ENCODE results near the gene NME9. TPM values are rescaled to one million over a fixed set of nuclear protein-coding genes. Genes with fewer than 3 reads are reported as not detected.

NME9 gene
- total and polyA plus RNA-seq, 4 donors: 0.08 to 0.39 TPM; not detected in 2

DNA sequence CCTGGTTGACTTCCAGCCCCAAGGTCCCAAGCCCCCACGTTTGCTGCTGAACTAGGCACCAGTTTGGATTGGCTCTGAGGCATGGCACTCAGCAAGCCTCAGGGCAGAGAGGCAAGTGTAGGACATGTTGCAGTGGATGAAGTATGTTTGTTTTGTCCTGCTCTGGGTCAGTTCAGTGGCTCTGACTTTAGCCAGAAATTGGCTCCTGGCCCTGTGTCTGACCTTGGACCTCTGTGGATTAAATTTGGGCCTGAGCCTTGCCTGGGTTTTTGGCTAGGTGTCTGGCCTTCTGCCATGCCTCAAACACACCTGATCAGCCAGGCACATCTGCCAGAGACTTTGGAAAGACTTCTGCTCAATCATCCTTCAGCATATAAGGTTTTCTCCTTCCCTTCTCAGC, 15.1 kb upstream of the NME9 start (continued):
- TF ChIP-seq, protein P1, sequence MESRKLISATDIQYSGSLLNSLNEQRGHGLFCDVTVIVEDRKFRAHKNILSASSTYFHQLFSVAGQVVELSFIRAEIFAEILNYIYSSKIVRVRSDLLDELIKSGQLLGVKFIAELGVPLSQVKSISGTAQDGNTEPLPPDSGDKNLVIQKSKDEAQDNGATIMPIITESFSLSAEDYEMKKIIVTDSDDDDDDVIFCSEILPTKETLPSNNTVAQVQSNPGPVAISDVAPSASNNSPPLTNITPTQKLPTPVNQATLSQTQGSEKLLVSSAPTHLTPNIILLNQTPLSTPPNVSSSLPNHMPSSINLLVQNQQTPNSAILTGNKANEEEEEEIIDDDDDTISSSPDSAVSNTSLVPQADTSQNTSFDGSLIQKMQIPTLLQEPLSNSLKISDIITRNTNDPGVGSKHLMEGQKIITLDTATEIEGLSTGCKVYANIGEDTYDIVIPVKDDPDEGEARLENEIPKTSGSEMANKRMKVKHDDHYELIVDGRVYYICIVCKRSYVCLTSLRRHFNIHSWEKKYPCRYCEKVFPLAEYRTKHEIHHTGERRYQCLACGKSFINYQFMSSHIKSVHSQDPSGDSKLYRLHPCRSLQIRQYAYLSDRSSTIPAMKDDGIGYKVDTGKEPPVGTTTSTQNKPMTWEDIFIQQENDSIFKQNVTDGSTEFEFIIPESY (IDR thresholded peaks at IDR 0.05): peak; percentile 59
- TF ChIP-seq, protein P2, sequence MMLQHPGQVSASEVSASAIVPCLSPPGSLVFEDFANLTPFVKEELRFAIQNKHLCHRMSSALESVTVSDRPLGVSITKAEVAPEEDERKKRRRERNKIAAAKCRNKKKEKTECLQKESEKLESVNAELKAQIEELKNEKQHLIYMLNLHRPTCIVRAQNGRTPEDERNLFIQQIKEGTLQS (IDR thresholded peaks at IDR 0.05): no peak
- peak in 1 of 2 donors; percentile 45 for TF ChIP-seq EGR1 (IDR thresholded peaks at IDR 0.05; ENCODE audit: low read depth in 2 of 2)
- no peak for TF ChIP-seq TAF1 (conservative IDR thresholded peaks at IDR 0.05)
- peak; percentile 85 for TF ChIP-seq YY1 (IDR thresholded peaks at IDR 0.05)

DNA sequence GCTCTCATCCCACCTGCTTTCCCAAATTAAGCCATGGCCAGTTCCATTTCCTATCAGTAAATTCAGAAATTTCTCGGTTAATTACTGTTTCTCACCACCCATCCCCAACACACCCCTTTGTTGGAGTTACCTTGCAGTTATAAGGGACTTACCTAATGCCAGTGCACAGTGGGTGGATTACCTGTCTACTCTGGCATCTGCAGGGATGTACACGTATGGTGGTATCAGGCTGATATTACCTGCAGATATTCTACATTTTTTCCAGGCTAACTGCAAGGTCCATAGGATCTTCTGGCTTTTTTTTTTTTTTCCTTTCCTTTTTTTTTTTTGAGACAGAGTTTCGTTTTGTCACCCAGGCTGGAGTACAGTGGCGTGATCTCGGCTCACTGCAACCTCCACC, 10.9 kb upstream of the NME9 start:
- H3K4me3 ChIP-seq (ENCODE audit: low read depth in 1 of 3, low read length in 3 of 3): no peak overlapping the region
- no peak overlapping the region for H3K27ac ChIP-seq (ENCODE audit: low read depth in 1 of 2, low read length in 2 of 2)
- H3K9ac ChIP-seq (ENCODE audit: low read depth in 1 of 2, low read length in 2 of 2): no peak overlapping the region
- no peaks in the 10 kb centered on the region for H3K36me3 ChIP-seq (ENCODE audit: control insufficient read depth in 4 of 4, insufficient read depth in 3 of 4, low read depth in 1 of 4, low read length in 3 of 4)
- 89% methylated on average over 5 of the region's 5 CpGs for WGBS
- H3K27me3 ChIP-seq (ENCODE audit: control insufficient read depth in 4 of 4, insufficient read depth in 4 of 4, low read length in 3 of 4): no peaks in the 10 kb centered on the region
- H3K4me1 ChIP-seq (ENCODE audit: control insufficient read depth in 4 of 4, insufficient read depth in 4 of 4, low read length in 3 of 4): peaks cover 1 to 15% (median 5%) of the 10 kb centered on the region in 4 donors
- no peaks in the 10 kb centered on the region for H3K9me3 ChIP-seq (ENCODE audit: control insufficient read depth in 4 of 4, low read length in 3 of 4)
- no peak for TF ChIP-seq HNF4A (conservative IDR thresholded peaks at IDR 0.05)
- TF ChIP-seq, protein P3, sequence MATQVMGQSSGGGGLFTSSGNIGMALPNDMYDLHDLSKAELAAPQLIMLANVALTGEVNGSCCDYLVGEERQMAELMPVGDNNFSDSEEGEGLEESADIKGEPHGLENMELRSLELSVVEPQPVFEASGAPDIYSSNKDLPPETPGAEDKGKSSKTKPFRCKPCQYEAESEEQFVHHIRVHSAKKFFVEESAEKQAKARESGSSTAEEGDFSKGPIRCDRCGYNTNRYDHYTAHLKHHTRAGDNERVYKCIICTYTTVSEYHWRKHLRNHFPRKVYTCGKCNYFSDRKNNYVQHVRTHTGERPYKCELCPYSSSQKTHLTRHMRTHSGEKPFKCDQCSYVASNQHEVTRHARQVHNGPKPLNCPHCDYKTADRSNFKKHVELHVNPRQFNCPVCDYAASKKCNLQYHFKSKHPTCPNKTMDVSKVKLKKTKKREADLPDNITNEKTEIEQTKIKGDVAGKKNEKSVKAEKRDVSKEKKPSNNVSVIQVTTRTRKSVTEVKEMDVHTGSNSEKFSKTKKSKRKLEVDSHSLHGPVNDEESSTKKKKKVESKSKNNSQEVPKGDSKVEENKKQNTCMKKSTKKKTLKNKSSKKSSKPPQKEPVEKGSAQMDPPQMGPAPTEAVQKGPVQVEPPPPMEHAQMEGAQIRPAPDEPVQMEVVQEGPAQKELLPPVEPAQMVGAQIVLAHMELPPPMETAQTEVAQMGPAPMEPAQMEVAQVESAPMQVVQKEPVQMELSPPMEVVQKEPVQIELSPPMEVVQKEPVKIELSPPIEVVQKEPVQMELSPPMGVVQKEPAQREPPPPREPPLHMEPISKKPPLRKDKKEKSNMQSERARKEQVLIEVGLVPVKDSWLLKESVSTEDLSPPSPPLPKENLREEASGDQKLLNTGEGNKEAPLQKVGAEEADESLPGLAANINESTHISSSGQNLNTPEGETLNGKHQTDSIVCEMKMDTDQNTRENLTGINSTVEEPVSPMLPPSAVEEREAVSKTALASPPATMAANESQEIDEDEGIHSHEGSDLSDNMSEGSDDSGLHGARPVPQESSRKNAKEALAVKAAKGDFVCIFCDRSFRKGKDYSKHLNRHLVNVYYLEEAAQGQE (IDR thresholded peaks at IDR 0.05): no peak
- no peak for TF ChIP-seq FOXA1 (IDR thresholded peaks at IDR 0.05)
- no peak for TF ChIP-seq TAF1 (conservative IDR thresholded peaks at IDR 0.05)
- TF ChIP-seq, protein P2 (IDR thresholded peaks at IDR 0.05): no peak
- no peak for TF ChIP-seq SP1 (IDR thresholded peaks at IDR 0.05)
- DNase-seq (ENCODE audit: low spot score): no peak

DNA sequence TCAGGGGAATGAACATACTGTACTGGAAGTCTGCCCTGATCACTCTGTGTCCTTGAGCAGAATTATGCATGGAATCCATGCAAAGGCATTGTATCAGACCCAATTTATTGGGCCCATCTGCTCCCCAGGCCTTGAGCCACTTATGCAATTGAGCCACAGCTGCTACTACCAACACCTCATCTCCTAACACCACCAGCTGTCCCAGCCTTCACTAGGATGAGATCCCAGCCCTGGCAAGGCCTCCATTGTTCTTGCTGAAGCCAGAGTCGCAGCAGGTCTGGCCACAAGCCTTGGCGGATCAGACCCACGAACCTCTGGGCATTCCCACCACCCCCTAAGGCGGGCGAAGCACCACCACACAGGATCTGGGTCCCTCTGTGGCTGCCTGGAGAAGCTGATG, 9.2 kb upstream of the NME9 start:
- H3K4me1 ChIP-seq (ENCODE audit: control insufficient read depth in 4 of 4, insufficient read depth in 4 of 4, low read length in 3 of 4): peaks cover 0 to 1% (median 0%) of the 10 kb centered on the region in 4 donors
- no peaks in the 10 kb centered on the region for H3K36me3 ChIP-seq (ENCODE audit: control insufficient read depth in 4 of 4, insufficient read depth in 3 of 4, low read depth in 1 of 4, low read length in 3 of 4)
- TF ChIP-seq HNF4A (conservative IDR thresholded peaks at IDR 0.05) (no peak), EGR1 (IDR thresholded peaks at IDR 0.05; ENCODE audit: low read depth in 2 of 2) (no peak), JUND (IDR thresholded peaks at IDR 0.05) (no peak), TAF1 (conservative IDR thresholded peaks at IDR 0.05) (no peak), RXRA (IDR thresholded peaks at IDR 0.05) (no peak), NR2F2 (IDR thresholded peaks at IDR 0.05) (no peak)
- TF ChIP-seq, protein P2 (IDR thresholded peaks at IDR 0.05): no peak
- no peaks in the 10 kb centered on the region for H3K27me3 ChIP-seq (ENCODE audit: control insufficient read depth in 4 of 4, insufficient read depth in 4 of 4, low read length in 3 of 4)
- no peak for DNase-seq (ENCODE audit: low spot score)
- no peak overlapping the region for H3K9ac ChIP-seq (ENCODE audit: low read depth in 1 of 2, low read length in 2 of 2)
- 93% methylated on average over 5 of the region's 5 CpGs for WGBS
- no peaks in the 10 kb centered on the region for H3K9me3 ChIP-seq (ENCODE audit: control insufficient read depth in 4 of 4, low read length in 3 of 4)
- no peak overlapping the region for H3K27ac ChIP-seq (ENCODE audit: low read depth in 1 of 2, low read length in 2 of 2)
- no peak overlapping the region for H3K4me3 ChIP-seq (ENCODE audit: low read depth in 1 of 3, low read length in 3 of 3)

All from liver (tissue), 9 donors.